Smooth muscle cell (in vitro differentiated cells): Measurements from ENCODE around the gene IGSF8. TPM values are rescaled to one million over a fixed set of nuclear protein-coding genes. Genes with fewer than 3 reads are reported as not detected.

Source experiments
- DNase-seq: peaks from one replicate; lab custom pipeline; 2025; ENCODE audit not compliant: unreplicated experiment; lab: John Stamatoyannopoulos, UW
- H2AFZ ChIP-seq: fragments of 200-600 bp; sonication (generic); 2 replicates; pipeline ENCODE4 v1.6.0; 2016; ENCODE audit warnings: antibody characterized with exemption, low read depth, mild to moderate bottlenecking
- H3F3A ChIP-seq: fragments of 200-600 bp; sonication (generic); 2 replicates; pipeline ENCODE4 v1.6.0; 2017; ENCODE audit warnings: antibody characterized with exemption, low read depth
- H3K27ac ChIP-seq: fragments of 200-600 bp; sonication (generic); 2 replicates; pipeline ENCODE4 v1.5.1; 2016; ENCODE audit warnings: low read depth, mild to moderate bottlenecking
- H3K27me3 ChIP-seq: fragments of 200-600 bp; sonication (generic); 2 replicates; pipeline ENCODE4 v1.6.1; 2016; ENCODE audit warnings: low read depth, mild to moderate bottlenecking
- H3K36me3 ChIP-seq: fragments of 200-600 bp; sonication (generic); 2 replicates; pipeline ENCODE4 v1.5.1; 2016; ENCODE audit warnings: low read depth
- H3K4me1 ChIP-seq: fragments of 200-600 bp; sonication (generic); 2 replicates; pipeline ENCODE4 v1.5.1; 2016; ENCODE audit warnings: low read depth
- H3K4me2 ChIP-seq: fragments of 200-600 bp; sonication (generic); 2 replicates; pipeline ENCODE4 v1.6.0; 2016; ENCODE audit warnings: mild to moderate bottlenecking
- H3K4me3 ChIP-seq: fragments of 200-600 bp; sonication (generic); 2 replicates; pipeline ENCODE4 v1.5.1; 2016; ENCODE audit warnings: mild to moderate bottlenecking
- H3K79me2 ChIP-seq: fragments of 200-600 bp; sonication (generic); 2 replicates; pipeline ENCODE4 v1.6.0; 2016; ENCODE audit warnings: low read depth, mild to moderate bottlenecking
- H3K9ac ChIP-seq: fragments of 200-600 bp; sonication (generic); 2 replicates; pipeline ENCODE4 v1.6.0; 2016; ENCODE audit warnings: low read depth
- H3K9me3 ChIP-seq: fragments of 200-600 bp; sonication (generic); replicated peaks from 2 replicates; pipeline ENCODE4 v1.5.1; 2016; ENCODE audit warnings: low read depth
- H4K20me1 ChIP-seq: fragments of 200-600 bp; sonication (generic); 2 replicates; pipeline ENCODE4 v1.6.0; 2016; ENCODE audit warnings: low read depth
- WGBS: methylation state at CpG from one replicate; pipeline ENCODE4 v1.1.7; 2016; ENCODE audit warnings: low lambda C conversion rate; 5-methylcytosine and 5-hydroxymethylcytosine counted together
- polyA plus RNA-seq: library from polyadenylated mRNA; unstranded; fragments of >200 nt; fragmentation: Nextera tagmentation; extraction: Ambion mirVana; gene quantifications from 2 replicates; pipeline ENCODE4 v1.2.1, GENCODE V29; 2016
- total RNA-seq: library from RNA; depleted of rRNA; stranded (reverse); fragments of >200 nt; gene quantifications from 2 replicates; pipeline ENCODE4 v1.2.3, GENCODE V29; 2014
- TF ChIP-seq, protein P1 (sequence below): fragments of 200-600 bp; sonication (generic); IDR thresholded peaks from 2 replicates; pipeline ENCODE4 v1.5.1; 2017; ENCODE audit warnings: borderline replicate concordance, mild to moderate bottlenecking, antibody characterized with exemption; ENCODE audit not compliant: insufficient read depth, poor library complexity, severe bottlenecking

IGSF8 gene
- total and polyA plus RNA-seq, 2 experiments from 2014 or later, result 20.8 to 30.2 TPM

DNA sequence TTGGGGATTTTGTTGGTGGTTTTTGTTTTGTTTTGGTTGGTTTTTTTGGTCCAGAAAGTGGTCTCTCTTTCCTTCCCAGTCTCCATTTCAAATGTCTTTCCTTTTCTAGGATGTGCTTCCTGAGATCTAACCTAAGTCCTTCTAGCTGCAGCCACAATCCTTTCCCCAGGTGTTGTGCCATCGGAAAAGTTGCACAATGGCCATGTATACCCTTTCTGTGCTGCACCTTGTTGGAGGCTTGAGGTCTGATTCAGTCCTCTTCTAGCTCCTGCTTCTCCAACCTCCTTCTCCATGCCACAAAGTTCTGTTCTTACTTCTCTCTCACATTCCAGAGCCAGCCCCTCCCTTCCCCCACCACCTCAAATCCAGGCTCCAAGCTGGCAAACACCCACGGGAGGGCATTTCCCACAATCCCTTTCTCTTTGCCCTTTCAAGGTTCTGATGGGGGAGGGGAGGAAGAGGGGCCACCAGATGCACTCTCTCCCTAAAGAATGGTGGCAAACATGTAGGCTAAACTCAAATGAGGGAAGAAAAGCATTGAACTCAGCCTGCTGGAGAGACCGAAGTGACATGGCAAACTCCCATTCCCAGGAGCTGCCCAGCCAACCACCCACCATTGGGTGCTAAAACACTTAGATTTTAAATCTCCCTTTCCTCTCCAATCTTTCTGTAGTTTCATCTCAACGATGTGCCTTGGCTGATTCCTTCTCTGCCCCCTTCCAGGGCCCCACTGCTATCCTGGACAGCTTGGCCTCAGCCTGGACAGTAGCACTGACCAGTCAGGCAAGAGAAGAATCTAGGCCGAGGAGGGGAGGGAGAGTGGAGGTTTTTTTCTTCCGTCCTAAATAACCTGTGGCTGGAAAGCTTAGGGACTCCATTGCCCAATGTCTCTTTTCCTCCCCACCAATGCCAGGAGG, 31.3 kb downstream of the IGSF8 start:
- Histone ChIP-seq H3K36me3 (no peaks in the 10 kb centered on the region), H3K79me2 (no peaks in the 10 kb centered on the region), H3K27me3 (peaks cover 37% of the 10 kb centered on the region), H3K4me1 (peaks cover 8% of the 10 kb centered on the region), H3F3A (no peaks in the 10 kb centered on the region), H3K4me2 (no peak overlapping the region), H2AFZ (no peak overlapping the region), H3K4me3 (no peak overlapping the region), H3K9me3 (no peaks in the 10 kb centered on the region), H3K9ac (no peak overlapping the region), H4K20me1 (no peaks in the 10 kb centered on the region), H3K27ac (no peak overlapping the region)
- WGBS, result 71% methylated on average over 6 of the region's 6 CpGs
- no peak for DNase-seq
- TF ChIP-seq, protein P1, sequence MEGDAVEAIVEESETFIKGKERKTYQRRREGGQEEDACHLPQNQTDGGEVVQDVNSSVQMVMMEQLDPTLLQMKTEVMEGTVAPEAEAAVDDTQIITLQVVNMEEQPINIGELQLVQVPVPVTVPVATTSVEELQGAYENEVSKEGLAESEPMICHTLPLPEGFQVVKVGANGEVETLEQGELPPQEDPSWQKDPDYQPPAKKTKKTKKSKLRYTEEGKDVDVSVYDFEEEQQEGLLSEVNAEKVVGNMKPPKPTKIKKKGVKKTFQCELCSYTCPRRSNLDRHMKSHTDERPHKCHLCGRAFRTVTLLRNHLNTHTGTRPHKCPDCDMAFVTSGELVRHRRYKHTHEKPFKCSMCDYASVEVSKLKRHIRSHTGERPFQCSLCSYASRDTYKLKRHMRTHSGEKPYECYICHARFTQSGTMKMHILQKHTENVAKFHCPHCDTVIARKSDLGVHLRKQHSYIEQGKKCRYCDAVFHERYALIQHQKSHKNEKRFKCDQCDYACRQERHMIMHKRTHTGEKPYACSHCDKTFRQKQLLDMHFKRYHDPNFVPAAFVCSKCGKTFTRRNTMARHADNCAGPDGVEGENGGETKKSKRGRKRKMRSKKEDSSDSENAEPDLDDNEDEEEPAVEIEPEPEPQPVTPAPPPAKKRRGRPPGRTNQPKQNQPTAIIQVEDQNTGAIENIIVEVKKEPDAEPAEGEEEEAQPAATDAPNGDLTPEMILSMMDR, result no peak

DNA sequence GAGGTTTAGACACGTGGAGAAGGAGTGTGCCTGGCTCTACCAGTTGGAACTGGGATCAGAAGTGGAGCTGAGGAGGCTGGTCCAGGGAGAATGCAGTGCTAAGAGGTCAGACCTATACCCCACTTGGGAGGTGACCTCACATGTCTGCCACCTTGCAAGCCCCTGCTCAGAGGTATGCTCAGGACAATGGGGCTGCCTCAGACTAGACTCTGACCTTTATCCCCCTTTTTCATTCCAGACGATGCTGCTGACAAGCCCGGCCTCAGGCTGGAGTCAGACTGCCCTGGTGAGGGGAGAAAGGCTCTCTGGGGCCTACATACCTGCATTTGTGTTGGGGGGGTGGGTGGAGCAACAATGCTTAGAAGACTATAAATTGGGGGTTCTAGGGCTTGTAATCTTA, 33.7 kb downstream of the IGSF8 start:
- WGBS, result 54% methylated on average over 3 of the region's 3 CpGs
- Histone ChIP-seq H2AFZ (no peak overlapping the region), H3K27me3 (peaks cover 34% of the 10 kb centered on the region), H3K4me3 (no peak overlapping the region), H3K4me2 (no peak overlapping the region), H3K9ac (no peak overlapping the region), H3K79me2 (no peaks in the 10 kb centered on the region), H3K36me3 (no peaks in the 10 kb centered on the region), H3K27ac (no peak overlapping the region), H3K4me1 (peaks cover 10% of the 10 kb centered on the region), H3F3A (no peaks in the 10 kb centered on the region), H3K9me3 (no peaks in the 10 kb centered on the region), H4K20me1 (no peaks in the 10 kb centered on the region)
- TF ChIP-seq, protein P1, result no peak
- no peak for DNase-seq

DNA sequence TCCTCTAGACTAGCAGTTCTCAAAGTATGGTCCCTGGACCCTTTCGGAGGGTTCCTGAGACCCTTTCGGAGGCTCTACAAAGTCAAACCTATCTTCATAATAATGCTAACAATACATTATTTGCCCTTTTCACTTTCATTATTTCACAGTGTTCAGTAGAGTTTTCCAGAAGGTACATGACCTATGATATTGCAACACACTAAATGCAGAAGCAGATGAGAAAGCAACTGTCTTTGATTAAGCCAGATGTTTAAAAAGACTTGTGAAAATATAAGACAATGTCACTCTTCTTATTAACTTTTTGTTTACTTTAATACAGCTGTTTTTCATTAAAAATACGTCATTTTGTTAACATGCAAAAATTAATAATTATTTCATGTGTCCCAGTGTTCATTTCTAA, 34.3 kb downstream of the IGSF8 start:
- H2AFZ ChIP-seq, result no peak overlapping the region
- no peak overlapping the region for H3K27ac ChIP-seq
- no peak overlapping the region for H3K4me2 ChIP-seq
- H3K27me3 ChIP-seq, result peaks cover 36% of the 10 kb centered on the region
- no peaks in the 10 kb centered on the region for H4K20me1 ChIP-seq
- no peak for DNase-seq
- TF ChIP-seq, protein P1, result no peak
- H3F3A ChIP-seq, result no peaks in the 10 kb centered on the region
- 88% methylated on average over 3 of the region's 3 CpGs for WGBS
- no peaks in the 10 kb centered on the region for H3K79me2 ChIP-seq
- H3K9ac ChIP-seq, result no peak overlapping the region
- no peaks in the 10 kb centered on the region for H3K36me3 ChIP-seq
- no peaks in the 10 kb centered on the region for H3K9me3 ChIP-seq
- H3K4me1 ChIP-seq, result peaks cover 9% of the 10 kb centered on the region
- no peak overlapping the region for H3K4me3 ChIP-seq
